Measurements from ENCODE around the gene PARP8. TPM values are rescaled to one million over a fixed set of nuclear protein-coding genes. Genes with fewer than 3 reads are reported as not detected.

PARP8 gene
- total and polyA plus RNA-seq, 2 of the 8 experiments (the other 6 are each of a cell fraction or from before 2014, with no cell fraction given) = 16.6 to 30.6 TPM

DNA sequence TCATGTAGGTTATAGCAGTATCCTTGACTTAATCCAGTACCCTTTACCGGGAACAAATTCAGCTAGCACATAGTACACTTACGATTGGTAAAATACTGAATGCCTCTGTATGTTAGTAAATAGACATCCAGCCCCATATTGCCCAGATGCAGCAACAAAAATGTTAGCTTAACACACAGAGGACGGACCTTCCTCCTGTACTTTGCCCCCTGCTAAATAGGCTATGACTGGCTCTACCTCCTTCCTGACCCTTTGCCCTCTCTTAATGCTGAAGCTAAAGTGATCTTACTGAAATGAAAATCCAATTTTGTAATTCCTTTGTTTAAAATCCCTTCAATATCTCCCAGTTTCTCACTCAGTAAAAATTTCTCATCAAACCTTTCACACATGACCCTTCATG is 183.1 kb downstream of the PARP8 start:
- Histone ChIP-seq H4K91ac (replicated peaks; ENCODE audit: insufficient read length, low read length) (no peak overlapping the region), H3K79me2 (ENCODE audit: control insufficient read depth in 1 of 2, insufficient read depth in 2 of 2, low read length in 2 of 2) (no peaks in the 10 kb centered on the region), H3K23me2 (ENCODE audit: low read depth, low read length) (no peaks in the 10 kb centered on the region; the same call in 1 of the 2 replicates), H4K8ac (ENCODE audit: extremely low read depth, insufficient read depth, low read length) (no peak overlapping the region), H2BK15ac (ENCODE audit: low read length) (no peak overlapping the region), H3K56ac (replicated peaks; ENCODE audit: insufficient read length, low read depth, low read length) (no peak overlapping the region), H3K23ac (ENCODE audit: insufficient read length) (no peak overlapping the region), H2AFZ (ENCODE audit: low read length) (no peak overlapping the region), H3K27me3 (replicated peaks in 1 of 4; ENCODE audit: control insufficient read depth in 3 of 4, extremely low read depth in 1 of 4, insufficient read depth in 3 of 4, low read length in 3 of 4) (no peaks in the 10 kb centered on the region), H3K27ac (ENCODE audit: low read depth, low read length) (no peak overlapping the region), H2BK12ac (ENCODE audit: low read depth, low read length) (no peak overlapping the region), H2BK5ac (ENCODE audit: low read depth, low read length) (no peak overlapping the region), H3K36me3 (ENCODE audit: control insufficient read depth in 2 of 4, insufficient read depth in 4 of 4, low read length in 3 of 4) (no peaks in the 10 kb centered on the region), H4K5ac (ENCODE audit: insufficient read length, low read depth, low read length) (no peak overlapping the region), H4K20me1 (replicated peaks in 1 of 2; ENCODE audit: control insufficient read depth in 1 of 2, insufficient read depth in 2 of 2, low read length in 2 of 2) (no peaks in the 10 kb centered on the region), H3K18ac (ENCODE audit: extremely low read depth, low read length) (no peak overlapping the region), H3K4ac (replicated peaks; ENCODE audit: insufficient read length, low read depth, low read length) (no peak overlapping the region), H3K9me3 (ENCODE audit: insufficient read depth in 2 of 2, low read depth in 1 of 2, low read length in 1 of 2) (no peaks in the 10 kb centered on the region), H3K4me2 (ENCODE audit: insufficient read depth in 1 of 2, low read depth in 2 of 2, low read length in 2 of 2) (no peak overlapping the region), H2AK5ac (ENCODE audit: low read depth, low read length) (no peak overlapping the region), H3K4me1 (replicated peaks in 1 of 4; ENCODE audit: control insufficient read depth in 3 of 4, insufficient read depth in 4 of 4, low read length in 3 of 4) (no peaks in the 10 kb centered on the region), H3K4me3 (ENCODE audit: extremely low read depth in 1 of 4, insufficient read depth in 2 of 4, low read depth in 3 of 4, low read length in 4 of 4) (no peak overlapping the region), H3K14ac (ENCODE audit: insufficient read length) (no peak overlapping the region), H3K79me1 (ENCODE audit: low read depth, low read length) (no peaks in the 10 kb centered on the region), H3K9ac (replicated peaks in 1 of 4; ENCODE audit: extremely low read depth in 1 of 4, low read depth in 3 of 4, low read length in 3 of 4) (no peak overlapping the region), H2BK120ac (replicated peaks; ENCODE audit: low read depth, low read length) (no peak overlapping the region), H2BK20ac (ENCODE audit: low read length) (no peak overlapping the region)
- ChIA-PET CTCF (ENCODE audit: partially characterized antibody) (interaction anchor here (0.6 kb wide), 1 partner anchor 319 kb away, joined by 4 read pairs; no protein-coding TSS in a partner anchor), POLR2A (ENCODE audit: partially characterized antibody) (no interaction called here)
- FAIRE-seq = no peak
- WGBS, 2 experiments (ENCODE audit: extremely low coverage in 1 of 2, insufficient coverage in 1 of 2, insufficient read length in 1 of 2, insufficient replicate concordance in 2 of 2, low coverage in 1 of 2, low lambda C conversion rate in 2 of 2, missing lambda C conversion rate in 1 of 2) = 88% methylated on average over 3 of the region's 3 CpGs; no CpG with 5 or more reads in 1 of the 2 experiments
- TF ChIP-seq SIX5 (IDR thresholded peaks at IDR 0.05; ENCODE audit: low read depth, low read length) (no peak), EZH2 (IDR thresholded peaks at IDR 0.05; ENCODE audit: low read depth, low read length, severe bottlenecking) (no peak), SRF (IDR thresholded peaks at IDR 0.05; ENCODE audit: low read depth, low read length) (no peak), PHF8 (conservative IDR thresholded peaks at IDR 0.05; ENCODE audit: low read depth, low read length) (no peak), SP2 (IDR thresholded peaks at IDR 0.05; ENCODE audit: low read length) (no peak), TAF1 (IDR thresholded peaks at IDR 0.05; ENCODE audit: low read depth, low read length) (no peak), GTF2F1 (IDR thresholded peaks at IDR 0.05; ENCODE audit: borderline replicate concordance, low read depth, low read length) (no peak), CHD2 (IDR thresholded peaks at IDR 0.05; ENCODE audit: low read length) (no peak), YY1 (IDR thresholded peaks at IDR 0.05; ENCODE audit: low read depth, low read length) (no peak), USF2 (IDR thresholded peaks at IDR 0.05; ENCODE audit: low read length) (no peak)
- TF ChIP-seq, protein P1, sequence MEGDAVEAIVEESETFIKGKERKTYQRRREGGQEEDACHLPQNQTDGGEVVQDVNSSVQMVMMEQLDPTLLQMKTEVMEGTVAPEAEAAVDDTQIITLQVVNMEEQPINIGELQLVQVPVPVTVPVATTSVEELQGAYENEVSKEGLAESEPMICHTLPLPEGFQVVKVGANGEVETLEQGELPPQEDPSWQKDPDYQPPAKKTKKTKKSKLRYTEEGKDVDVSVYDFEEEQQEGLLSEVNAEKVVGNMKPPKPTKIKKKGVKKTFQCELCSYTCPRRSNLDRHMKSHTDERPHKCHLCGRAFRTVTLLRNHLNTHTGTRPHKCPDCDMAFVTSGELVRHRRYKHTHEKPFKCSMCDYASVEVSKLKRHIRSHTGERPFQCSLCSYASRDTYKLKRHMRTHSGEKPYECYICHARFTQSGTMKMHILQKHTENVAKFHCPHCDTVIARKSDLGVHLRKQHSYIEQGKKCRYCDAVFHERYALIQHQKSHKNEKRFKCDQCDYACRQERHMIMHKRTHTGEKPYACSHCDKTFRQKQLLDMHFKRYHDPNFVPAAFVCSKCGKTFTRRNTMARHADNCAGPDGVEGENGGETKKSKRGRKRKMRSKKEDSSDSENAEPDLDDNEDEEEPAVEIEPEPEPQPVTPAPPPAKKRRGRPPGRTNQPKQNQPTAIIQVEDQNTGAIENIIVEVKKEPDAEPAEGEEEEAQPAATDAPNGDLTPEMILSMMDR (IDR thresholded peaks at IDR 0.05; ENCODE audit: control extremely low read depth in 1 of 3, insufficient read depth in 1 of 3, low read depth in 1 of 3, low read length in 3 of 3) = no peak
- no peak for DNase-seq (ENCODE audit: low read depth in 1 of 2, low spot score in 2 of 2)

All from H1 (cell line).